MM.1S (cell line): ENCODE results near the gene DAND5.

Experiments
- DNase-seq: peaks from one replicate; pipeline ENCODE4 v3.0.0-alpha.2; 2015
- H2AFZ ChIP-seq: fragments of 300-600 bp; sonication (generic); 2 replicates; pipeline ENCODE4 v1.6.0; 2016; ENCODE audit warnings: antibody characterized with exemption, low read length
- H3F3A ChIP-seq: fragments of 300-600 bp; sonication (generic); 2 replicates; pipeline ENCODE4 v1.6.1; 2016; ENCODE audit warnings: mild to moderate bottlenecking, antibody characterized with exemption, low read length, moderate library complexity, mixed read lengths; ENCODE audit not compliant: insufficient read depth
- H3K27ac ChIP-seq: fragments of 300-600 bp; sonication (generic); 2 replicates; pipeline ENCODE4 v1.5.1; 2016; ENCODE audit warnings: mild to moderate bottlenecking, low read length
- H3K27me3 ChIP-seq: fragments of 300-600 bp; sonication (generic); replicated peaks from 2 replicates; pipeline ENCODE4 v1.6.0; 2016; ENCODE audit warnings: low read length; ENCODE audit not compliant: insufficient read depth
- H3K36me3 ChIP-seq: fragments of 300-600 bp; sonication (generic); replicated peaks from 2 replicates; pipeline ENCODE4 v1.6.1; 2016; ENCODE audit warnings: mild to moderate bottlenecking, low read length, mixed read lengths; ENCODE audit not compliant: insufficient read depth
- H3K4me1 ChIP-seq: fragments of 300-600 bp; sonication (generic); 2 replicates; pipeline ENCODE4 v1.6.1; 2016; ENCODE audit warnings: low read length, mixed read lengths
- H3K4me2 ChIP-seq: fragments of 300-600 bp; sonication (generic); 2 replicates; pipeline ENCODE4 v1.6.0; 2016; ENCODE audit warnings: low read depth, low read length
- H3K4me3 ChIP-seq: fragments of 300-600 bp; sonication (generic); 2 replicates; pipeline ENCODE4 v1.5.1; 2016; ENCODE audit warnings: low read length, mixed read lengths
- H3K79me2 ChIP-seq: fragments of 300-600 bp; sonication (generic); 2 replicates; pipeline ENCODE4 v1.6.1; 2016; ENCODE audit warnings: mixed run types, low read length, mixed read lengths
- H3K9ac ChIP-seq: fragments of 300-600 bp; sonication (generic); 2 replicates; pipeline ENCODE4 v1.6.1; 2016; ENCODE audit warnings: low read length, mixed read lengths
- H3K9me2 ChIP-seq: fragments of 300-600 bp; sonication (generic); replicated peaks from 2 replicates; pipeline ENCODE4 v1.6.1; 2016; ENCODE audit warnings: mild to moderate bottlenecking, low read length, mixed read lengths; ENCODE audit not compliant: insufficient read depth
- H3K9me3 ChIP-seq: fragments of 300-600 bp; sonication (generic); replicated peaks from 2 replicates; pipeline ENCODE4 v1.6.1; 2016; ENCODE audit warnings: mild to moderate bottlenecking, low read length, mixed read lengths; ENCODE audit not compliant: insufficient read depth
- H4K20me1 ChIP-seq: fragments of 300-600 bp; sonication (generic); 2 replicates; pipeline ENCODE4 v1.6.1; 2016; ENCODE audit warnings: mild to moderate bottlenecking, low read length, moderate library complexity, mixed read lengths; ENCODE audit not compliant: insufficient read depth
- EZH2 ChIP-seq: fragments of 300-600 bp; sonication (generic); optimal IDR thresholded peaks from 2 replicates; pipeline ENCODE3; 2017; ENCODE audit warnings: low read depth, mild to moderate bottlenecking, antibody characterized with exemption, low read length, mixed read lengths
- EZH2phosphoT487 ChIP-seq: fragments of 300-600 bp; sonication (generic); IDR thresholded peaks from 2 replicates; pipeline ENCODE4 v1.6.1; 2018; ENCODE audit warnings: antibody characterized with exemption, low read length
- TF ChIP-seq, protein P1 (sequence below): fragments of 300-600 bp; sonication (generic); IDR thresholded peaks from 2 replicates; pipeline ENCODE4 v1.5.1; 2016; ENCODE audit warnings: antibody characterized with exemption, low read length, mixed read lengths

DAND5 gene

GRCh38 chr19:12969292-12969988 lies at the start of gene DAND5:
DAND5 (plus strand) TSS chr19:12969576; CDS start chr19:12969661, 85 bp downstream.
- no peak within 1 kb of the TSS for H3K27ac ChIP-seq
- peaks cover 2% of the 10 kb centered on the region for H3K4me1 ChIP-seq
- peaks cover 8% of the 10 kb centered on the region for H3K27me3 ChIP-seq
- H3F3A ChIP-seq = no peaks in the 10 kb centered on the region
- DNase-seq = no peak
- no peak within 1 kb of the TSS for H3K4me2 ChIP-seq
- H2AFZ ChIP-seq = no peak within 1 kb of the TSS
- H3K4me3 ChIP-seq = no peak within 1 kb of the TSS
- no peaks in the 10 kb centered on the region for H4K20me1 ChIP-seq
- H3K9me2 ChIP-seq = no peaks in the 10 kb centered on the region
- TF ChIP-seq, protein P1, sequence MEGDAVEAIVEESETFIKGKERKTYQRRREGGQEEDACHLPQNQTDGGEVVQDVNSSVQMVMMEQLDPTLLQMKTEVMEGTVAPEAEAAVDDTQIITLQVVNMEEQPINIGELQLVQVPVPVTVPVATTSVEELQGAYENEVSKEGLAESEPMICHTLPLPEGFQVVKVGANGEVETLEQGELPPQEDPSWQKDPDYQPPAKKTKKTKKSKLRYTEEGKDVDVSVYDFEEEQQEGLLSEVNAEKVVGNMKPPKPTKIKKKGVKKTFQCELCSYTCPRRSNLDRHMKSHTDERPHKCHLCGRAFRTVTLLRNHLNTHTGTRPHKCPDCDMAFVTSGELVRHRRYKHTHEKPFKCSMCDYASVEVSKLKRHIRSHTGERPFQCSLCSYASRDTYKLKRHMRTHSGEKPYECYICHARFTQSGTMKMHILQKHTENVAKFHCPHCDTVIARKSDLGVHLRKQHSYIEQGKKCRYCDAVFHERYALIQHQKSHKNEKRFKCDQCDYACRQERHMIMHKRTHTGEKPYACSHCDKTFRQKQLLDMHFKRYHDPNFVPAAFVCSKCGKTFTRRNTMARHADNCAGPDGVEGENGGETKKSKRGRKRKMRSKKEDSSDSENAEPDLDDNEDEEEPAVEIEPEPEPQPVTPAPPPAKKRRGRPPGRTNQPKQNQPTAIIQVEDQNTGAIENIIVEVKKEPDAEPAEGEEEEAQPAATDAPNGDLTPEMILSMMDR = no peak
- TF ChIP-seq EZH2phosphoT487 = no peak
- TF ChIP-seq EZH2 = no peak
- H3K9ac ChIP-seq = no peak within 1 kb of the TSS
- no peaks in the 10 kb centered on the region for H3K79me2 ChIP-seq
- H3K9me3 ChIP-seq = no peaks in the 10 kb centered on the region
- H3K36me3 ChIP-seq = no peaks in the 10 kb centered on the region

- TF ChIP-seq, protein P1 = no peak
- Histone ChIP-seq H3K36me3 (peaks cover 17% of the 10 kb centered on the region), H3K9me2 (no peaks in the 10 kb centered on the region), H3K27me3 (no peaks in the 10 kb centered on the region), H2AFZ (no peak overlapping the region), H3K4me1 (peaks cover 3% of the 10 kb centered on the region), H4K20me1 (no peaks in the 10 kb centered on the region), H3K4me3 (no peak overlapping the region), H3K9ac (no peak overlapping the region), H3K4me2 (no peak overlapping the region), H3K27ac (no peak overlapping the region), H3F3A (peaks cover 10% of the 10 kb centered on the region; the same call in 1 of the 2 replicates), H3K9me3 (no peaks in the 10 kb centered on the region), H3K79me2 (no peaks in the 10 kb centered on the region)
- no peak for DNase-seq
Observed at GRCh38 chr19:12921047-12921446, 48.3 kb upstream of the DAND5 start.

DNA sequence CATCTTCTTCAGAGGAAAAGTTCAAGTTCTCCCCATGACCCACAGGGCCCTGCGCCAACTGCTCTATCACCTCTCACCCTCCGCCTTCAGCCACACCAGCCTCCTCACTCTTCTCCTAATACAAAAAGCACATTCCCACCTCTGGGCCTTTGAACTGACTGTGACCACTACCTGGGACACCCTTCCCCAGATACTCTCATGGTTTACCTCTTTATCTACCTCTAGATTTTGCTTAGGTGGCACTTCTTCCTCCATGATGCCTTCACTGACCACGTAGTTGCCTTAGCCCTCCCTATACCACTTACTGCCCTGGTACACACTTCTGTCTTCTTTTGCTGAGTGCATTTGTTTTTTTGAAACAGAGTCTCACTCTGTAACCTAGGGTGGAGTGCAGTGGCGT lies 46.4 kb upstream of the DAND5 start:
- Histone ChIP-seq H3K36me3 (peaks cover 24% of the 10 kb centered on the region), H3K79me2 (0 out of 2 replicates have a peak, but pooled peaks cover 3% of the 10 kb centered on the region), H3K9ac (no peak overlapping the region), H3K27me3 (no peaks in the 10 kb centered on the region), H3K4me3 (no peak overlapping the region), H3K4me1 (peaks cover 3% of the 10 kb centered on the region), H2AFZ (no peak overlapping the region), H3K9me2 (no peaks in the 10 kb centered on the region), H3K9me3 (no peaks in the 10 kb centered on the region), H3K4me2 (no peak overlapping the region), H3F3A (peaks cover 7% of the 10 kb centered on the region; the same call in 1 of the 2 replicates), H4K20me1 (no peaks in the 10 kb centered on the region), H3K27ac (no peak overlapping the region)
- TF ChIP-seq, protein P1 = no peak
- TF ChIP-seq EZH2phosphoT487 (no peak), EZH2 (no peak)
- no peak for DNase-seq
